ENCODE data around the gene RASAL3. TPM values are rescaled to one million over a fixed set of nuclear protein-coding genes. Genes with fewer than 3 reads are reported as not detected.

RASAL3 gene
- total RNA-seq, 1 experiment from 2014 or later = 1.9 TPM

GRCh38 chr19:15427350-15427700, 37.0 kb downstream of the RASAL3 start:
- H3K9me3 ChIP-seq (ENCODE audit: control insufficient read depth, low read depth, low read length) = no peaks in the 10 kb centered on the region
- peaks cover 0 to 3% of the 10 kb centered on the region in 2 experiments; a peak in 3 of 5 replicates for H3K9me3 Mint-ChIP-seq
- H3K56ac ChIP-seq (ENCODE audit: insufficient read length, low read depth, low read length) = no peak overlapping the region
- H2BK20ac ChIP-seq (ENCODE audit: low read depth, low read length, poor library complexity, severe bottlenecking) = no peak overlapping the region
- H3K14ac ChIP-seq (ENCODE audit: insufficient read depth, low read length) = no peak overlapping the region
- TF ChIP-seq, protein P1, sequence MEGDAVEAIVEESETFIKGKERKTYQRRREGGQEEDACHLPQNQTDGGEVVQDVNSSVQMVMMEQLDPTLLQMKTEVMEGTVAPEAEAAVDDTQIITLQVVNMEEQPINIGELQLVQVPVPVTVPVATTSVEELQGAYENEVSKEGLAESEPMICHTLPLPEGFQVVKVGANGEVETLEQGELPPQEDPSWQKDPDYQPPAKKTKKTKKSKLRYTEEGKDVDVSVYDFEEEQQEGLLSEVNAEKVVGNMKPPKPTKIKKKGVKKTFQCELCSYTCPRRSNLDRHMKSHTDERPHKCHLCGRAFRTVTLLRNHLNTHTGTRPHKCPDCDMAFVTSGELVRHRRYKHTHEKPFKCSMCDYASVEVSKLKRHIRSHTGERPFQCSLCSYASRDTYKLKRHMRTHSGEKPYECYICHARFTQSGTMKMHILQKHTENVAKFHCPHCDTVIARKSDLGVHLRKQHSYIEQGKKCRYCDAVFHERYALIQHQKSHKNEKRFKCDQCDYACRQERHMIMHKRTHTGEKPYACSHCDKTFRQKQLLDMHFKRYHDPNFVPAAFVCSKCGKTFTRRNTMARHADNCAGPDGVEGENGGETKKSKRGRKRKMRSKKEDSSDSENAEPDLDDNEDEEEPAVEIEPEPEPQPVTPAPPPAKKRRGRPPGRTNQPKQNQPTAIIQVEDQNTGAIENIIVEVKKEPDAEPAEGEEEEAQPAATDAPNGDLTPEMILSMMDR (conservative IDR thresholded peaks at IDR 0.05) = no peak
- H3K23me2 ChIP-seq (ENCODE audit: insufficient read length, low read depth, low read length, poor library complexity, severe bottlenecking) = peaks cover 6% of the 10 kb centered on the region
- WGBS (ENCODE audit: extremely low coverage, insufficient read length, low lambda C conversion rate) = no CpG with 5 or more reads among the region's 25 CpGs
- H3K27ac ChIP-seq (ENCODE audit: insufficient read length, low read depth, low read length) = no peak overlapping the region
- H2BK5ac ChIP-seq (ENCODE audit: insufficient read length, low read length) = no peak overlapping the region
- no peak overlapping the region for H3K4me3 Mint-ChIP-seq
- H3K23ac ChIP-seq (ENCODE audit: insufficient read length, low read depth, low read length) = no peak overlapping the region
- H2BK12ac ChIP-seq (ENCODE audit: insufficient read length, low read depth, low read length) = no peak overlapping the region
- H3K27me3 ChIP-seq (ENCODE audit: insufficient read depth, low read length) = no peaks in the 10 kb centered on the region
- peaks cover 6% of the 10 kb centered on the region for H3K79me1 ChIP-seq (ENCODE audit: insufficient read depth, low read depth, low read length, poor library complexity, severe bottlenecking)
- H3K4ac ChIP-seq (ENCODE audit: low read depth, low read length) = no peak overlapping the region
- peaks cover 39 to 47% (median 45%) of the 10 kb centered on the region in 3 experiments for H3K36me3 Mint-ChIP-seq (ENCODE audit: insufficient read depth in 1 of 3, low read depth in 3 of 3)
- no peak overlapping the region for H2BK120ac ChIP-seq (ENCODE audit: low read depth, low read length, poor library complexity, severe bottlenecking)
- no peak overlapping the region for H3K18ac ChIP-seq (ENCODE audit: insufficient read length, low read depth, low read length)
- no peak overlapping the region for H4K91ac ChIP-seq (ENCODE audit: insufficient read length, low read depth, low read length)
- no peak overlapping the region for H4K5ac ChIP-seq (ENCODE audit: insufficient read length, low read depth, low read length)
- no peaks in the 10 kb centered on the region for H3K27me3 Mint-ChIP-seq (ENCODE audit: low read depth)
- no peak overlapping the region for H3K4me2 ChIP-seq (ENCODE audit: insufficient read depth, insufficient read length, low read length)
- no peak overlapping the region for H3K9ac ChIP-seq (ENCODE audit: extremely low read depth, insufficient read length, low read length)
- no peak for DNase-seq
- no peak overlapping the region for H3T11ph ChIP-seq (ENCODE audit: low read length)
- no peak overlapping the region; a peak in 1 of 7 replicates for H3K27ac Mint-ChIP-seq
- peaks cover 4% of the 10 kb centered on the region; the same call in 1 of the 2 replicates for H3K79me2 ChIP-seq (ENCODE audit: insufficient read depth, low read length)
- H2AFZ ChIP-seq (ENCODE audit: low read length) = no peak overlapping the region
- no peaks in the 10 kb centered on the region for H4K20me1 ChIP-seq (ENCODE audit: control insufficient read depth, insufficient read depth, insufficient read length)
- no peak overlapping the region for H2BK15ac ChIP-seq (ENCODE audit: low read depth, low read length)
- peaks cover 14% of the 10 kb centered on the region in 2 experiments for H3K4me1 Mint-ChIP-seq
- no peak overlapping the region for H2AK5ac ChIP-seq (ENCODE audit: insufficient read length, low read length)
- H3K4me1 ChIP-seq (ENCODE audit: insufficient read depth, low read length) = no peaks in the 10 kb centered on the region; the same call in 1 of the 2 replicates
- H4K8ac ChIP-seq (replicated peaks; ENCODE audit: insufficient read length, low read depth, low read length) = no peak overlapping the region
